SK-N-MC (cell line): ENCODE results near the gene PAPSS1.
A peak's percentile ranks its signal among the peaks of the same experiment; 100 is the strongest.

ENCODE experiments used
- DNase-seq: peaks from one replicate; pipeline ENCODE4 v3.0.0-alpha.2; 2011; ENCODE audit warnings: low read depth, low spot score
- H3K27ac ChIP-seq: fragments of 200-600 bp; sonication (generic); 2 replicates; pipeline ENCODE4 v1.5.1; 2016; ENCODE audit warnings: mixed run types
- H3K36me3 ChIP-seq: fragments of 200-600 bp; sonication (generic); 2 replicates; pipeline ENCODE4 v1.6.1; 2017; ENCODE audit warnings: antibody characterized with exemption, low read length, mixed read lengths; ENCODE audit not compliant: insufficient read depth
- H3K4me3 ChIP-seq: fragments of 200-600 bp; sonication (generic); 2 replicates; pipeline ENCODE4 v1.5.1; 2016
- H3K9ac ChIP-seq: fragments of 200-600 bp; sonication (generic); 2 replicates; pipeline ENCODE4 v1.8.0; 2017; ENCODE audit warnings: mixed run types, mixed read lengths; ENCODE audit not compliant: insufficient read length
- H3K9me3 ChIP-seq: fragments of 200-600 bp; sonication (generic); 2 replicates; pipeline ENCODE4 v1.6.1; 2017; ENCODE audit warnings: low read depth, mild to moderate bottlenecking, antibody characterized with exemption, low read length, moderate library complexity, mixed read lengths
- EZH2 ChIP-seq: fragments of 200-600 bp; sonication (generic); IDR thresholded peaks from one replicate; pipeline ENCODE4 v1.6.1; 2017; ENCODE audit warnings: antibody characterized with exemption
- FOXP2 ChIP-seq: optimal IDR thresholded peaks from 2 replicates; pipeline ENCODE3; 2011; ENCODE audit warnings: mild to moderate bottlenecking, moderate library complexity; ENCODE audit not compliant: insufficient read depth; ENCODE audit errors: extremely low read length, control extremely low read depth
- POLR2AphosphoS5 ChIP-seq: IDR thresholded peaks from 2 replicates; pipeline ENCODE4 v1.6.1; 2012; ENCODE audit warnings: mild to moderate bottlenecking, low read depth, low read length, borderline replicate concordance

PAPSS1 gene

GRCh38 chr4:107635735-107636134, 84.3 kb downstream of the PAPSS1 start:
- H3K9me3 ChIP-seq = no peaks in the 10 kb centered on the region
- TF ChIP-seq FOXP2 = no peak
- TF ChIP-seq POLR2AphosphoS5 = no peak
- TF ChIP-seq EZH2 = no peak
- H3K36me3 ChIP-seq = peaks cover 1% of the 10 kb centered on the region; the same call in 1 of the 2 replicates
- no peak for DNase-seq
- no peak overlapping the region for H3K9ac ChIP-seq
- no peak overlapping the region for H3K4me3 ChIP-seq
- H3K27ac ChIP-seq = no peak overlapping the region

- Histone ChIP-seq H3K4me3 (no peak overlapping the region), H3K9ac (no peak overlapping the region), H3K36me3 (peaks cover 7% of the 10 kb centered on the region; the same call in 1 of the 2 replicates), H3K9me3 (no peaks in the 10 kb centered on the region), H3K27ac (no peak overlapping the region)
- DNase-seq = no peak
- TF ChIP-seq EZH2 = no peak
- no peak for TF ChIP-seq FOXP2
- no peak for TF ChIP-seq POLR2AphosphoS5
Measured at GRCh38 chr4:107631560-107631959, 88.5 kb downstream of the PAPSS1 start.

GRCh38 chr4:107630185-107630705, 89.8 kb downstream of the PAPSS1 start:
- Histone ChIP-seq H3K36me3 (peaks cover 7% of the 10 kb centered on the region; the same call in 1 of the 2 replicates), H3K27ac (no peak overlapping the region), H3K9ac (no peak overlapping the region), H3K9me3 (no peaks in the 10 kb centered on the region), H3K4me3 (no peak overlapping the region)
- TF ChIP-seq EZH2 = no peak
- no peak for TF ChIP-seq FOXP2
- DNase-seq = no peak

- Histone ChIP-seq H3K4me3 (no peak overlapping the region), H3K27ac (no peak overlapping the region), H3K9me3 (no peaks in the 10 kb centered on the region), H3K9ac (no peak overlapping the region), H3K36me3 (peaks cover 7% of the 10 kb centered on the region; the same call in 1 of the 2 replicates)
- no peak for TF ChIP-seq POLR2AphosphoS5
- TF ChIP-seq EZH2 = no peak
- no peak for TF ChIP-seq FOXP2
- no peak for DNase-seq
Measured at GRCh38 chr4:107629318-107629717, 90.7 kb downstream of the PAPSS1 start.

- H3K9ac ChIP-seq = no peak overlapping the region
- DNase-seq = no peak
- H3K4me3 ChIP-seq = no peak overlapping the region
- H3K9me3 ChIP-seq = no peaks in the 10 kb centered on the region
- H3K36me3 ChIP-seq = peaks cover 13% of the 10 kb centered on the region; the same call in 1 of the 2 replicates
- H3K27ac ChIP-seq = no peak overlapping the region
- no peak for TF ChIP-seq POLR2AphosphoS5
- no peak for TF ChIP-seq EZH2
- TF ChIP-seq FOXP2 = no peak
Measured at GRCh38 chr4:107625391-107625902, 94.6 kb downstream of the PAPSS1 start.

GRCh38 chr4:107624024-107624423, 96.0 kb downstream of the PAPSS1 start:
- no peak overlapping the region for H3K4me3 ChIP-seq

GRCh38 chr4:107622006-107622405, 98.0 kb downstream of the PAPSS1 start:
- Histone ChIP-seq H3K9ac (no peak overlapping the region), H3K27ac (no peak overlapping the region), H3K9me3 (no peaks in the 10 kb centered on the region), H3K4me3 (no peak overlapping the region), H3K36me3 (peaks cover 10% of the 10 kb centered on the region; the same call in 1 of the 2 replicates)
- no peak for DNase-seq
- TF ChIP-seq FOXP2 (no peak), POLR2AphosphoS5 (no peak), EZH2 (no peak)

More at GRCh38 chr4:107624024-107624423, 96.0 kb downstream of the PAPSS1 start:
- H3K36me3 ChIP-seq = peaks cover 10% of the 10 kb centered on the region; the same call in 1 of the 2 replicates
- no peak for DNase-seq
- H3K9ac ChIP-seq = no peak overlapping the region
- H3K9me3 ChIP-seq = no peaks in the 10 kb centered on the region
- no peak overlapping the region for H3K27ac ChIP-seq
- TF ChIP-seq POLR2AphosphoS5 = no peak

- Histone ChIP-seq H3K9ac (no peak overlapping the region), H3K4me3 (no peak overlapping the region), H3K27ac (peak overlapping the region; percentile 16; the same call in 1 of the 2 replicates), H3K9me3 (no peaks in the 10 kb centered on the region), H3K36me3 (peaks cover 21% of the 10 kb centered on the region)
- DNase-seq = no peak
- TF ChIP-seq FOXP2 = no peak
- TF ChIP-seq EZH2 = no peak
- no peak for TF ChIP-seq POLR2AphosphoS5
Measured at GRCh38 chr4:107619731-107620130, 100.3 kb downstream of the PAPSS1 start.

GRCh38 chr4:107619066-107619465, 101.0 kb downstream of the PAPSS1 start:
- H3K4me3 ChIP-seq = peak overlapping the region; percentile 7; the same call in 1 of the 2 replicates
- peak overlapping the region; percentile 16; the same call in 1 of the 2 replicates for H3K27ac ChIP-seq
- no peaks in the 10 kb centered on the region for H3K9me3 ChIP-seq
- peaks cover 25% of the 10 kb centered on the region for H3K36me3 ChIP-seq
- no peak overlapping the region for H3K9ac ChIP-seq
- TF ChIP-seq POLR2AphosphoS5 (no peak), EZH2 (no peak), FOXP2 (no peak)
- peak; percentile 39 for DNase-seq
